H1 (cell line): Measurements from ENCODE around the gene KPNA3.

ENCODE experiments used
- CTCF ChIP-seq, 3 experiments: IDR thresholded peaks; 1 replicate in 2 of 3; 2 replicates in 1 of 3; pipeline versions ENCODE4 v1.5.1 to v1.6.1; 2011; ENCODE audit warnings: low read length in 3 of 3, mild to moderate bottlenecking in 3 of 3, inconsistent platforms in 2 of 3, low read depth in 1 of 3, moderate library complexity in 1 of 3; ENCODE audit not compliant: insufficient read depth in 1 of 3; ENCODE audit errors: control extremely low read depth in 1 of 3
- EP300 ChIP-seq, 2 experiments: IDR thresholded peaks; 1 replicate in 1 of 2; 2 replicates in 1 of 2; pipeline ENCODE4 v1.6.1; 2011 to 2012; ENCODE audit warnings: low read depth in 2 of 2, low read length in 2 of 2, mild to moderate bottlenecking in 2 of 2, borderline replicate concordance in 1 of 2, inconsistent platforms in 1 of 2, moderate library complexity in 1 of 2
- JUND ChIP-seq: IDR thresholded peaks from 2 replicates; pipeline ENCODE4 v1.6.1; 2011; ENCODE audit warnings: mild to moderate bottlenecking, improper control_type of control experiment, low read length
- POLR2A ChIP-seq, 2 experiments: IDR thresholded peaks; 1 replicate in 1 of 2; 2 replicates in 1 of 2; pipeline ENCODE4 v1.6.1; 2011; ENCODE audit warnings: low read depth in 2 of 2, low read length in 2 of 2, mild to moderate bottlenecking in 2 of 2; ENCODE audit errors: control extremely low read depth in 1 of 2
- RAD21 ChIP-seq, 2 experiments: IDR thresholded peaks in 1 of 2; conservative IDR thresholded peaks in 1 of 2; 2 replicates each; pipeline ENCODE4 v1.6.1; 2011; ENCODE audit warnings: low read depth in 2 of 2, low read length in 2 of 2, improper control_type of control experiment in 1 of 2, inconsistent platforms in 1 of 2, mild to moderate bottlenecking in 1 of 2, moderate library complexity in 1 of 2
- TEAD4 ChIP-seq: IDR thresholded peaks from 2 replicates; pipeline ENCODE4 v1.6.1; 2012; ENCODE audit warnings: low read depth, low read length, inconsistent platforms, mixed read lengths

DNA sequence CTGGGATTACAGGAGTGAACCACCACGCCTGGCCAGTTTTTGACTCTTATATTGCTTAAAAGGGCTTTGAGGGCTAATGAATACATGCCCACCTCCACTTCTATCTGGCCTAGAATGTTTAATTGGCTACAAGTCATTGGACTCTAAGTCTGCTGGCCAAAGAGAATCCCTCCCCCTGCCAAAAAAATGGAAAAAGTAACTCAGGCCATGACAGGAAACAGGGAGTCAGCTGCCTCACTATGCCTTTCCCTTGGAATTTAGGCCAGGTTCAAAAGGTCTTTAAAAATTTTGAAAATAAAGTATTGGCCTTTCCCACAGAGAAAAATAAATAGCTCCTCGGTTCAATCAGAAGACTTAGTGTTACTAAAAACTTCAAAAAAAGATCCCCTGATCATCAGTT is 34.9 kb upstream of the KPNA3 start:
- TF ChIP-seq RAD21 (IDR thresholded peaks at IDR 0.05 in 1 of 2, conservative IDR thresholded peaks at IDR 0.05 in 1 of 2; ENCODE audit: low read depth in 2 of 2, low read length in 2 of 2) (no peak), POLR2A (IDR thresholded peaks at IDR 0.05; ENCODE audit: control extremely low read depth in 1 of 2, low read depth in 2 of 2, low read length in 2 of 2) (no peak), CTCF (IDR thresholded peaks at IDR 0.05; ENCODE audit: control extremely low read depth in 1 of 3, insufficient read depth in 1 of 3, low read depth in 1 of 3, low read length in 3 of 3) (no peak), TEAD4 (no peak), JUND (no peak), EP300 (IDR thresholded peaks at IDR 0.05; ENCODE audit: borderline replicate concordance in 1 of 2, low read depth in 2 of 2, low read length in 2 of 2) (no peak)
